Muscle layer of duodenum (tissue), 2 donors: Measurements from ENCODE around the gene KAT7.
A peak's percentile ranks its signal among the peaks of the same experiment; 100 is the strongest.

Experiments
- H3K27ac ChIP-seq: one replicate; pipeline ENCODE4 v1.7.0; 2013; ENCODE audit warnings: mild to moderate bottlenecking, low read length
- H3K27me3 ChIP-seq: one replicate; pipeline ENCODE4 v1.7.0; 2013; ENCODE audit warnings: low read depth, mild to moderate bottlenecking, control low read depth, low read length
- H3K36me3 ChIP-seq, 2 donors: one replicate each; pipeline ENCODE4 v1.7.0; 2013; ENCODE audit warnings: low read length in 2 of 2, control low read depth in 1 of 2, mild to moderate bottlenecking in 1 of 2; ENCODE audit not compliant: insufficient read depth in 2 of 2, control insufficient read depth in 1 of 2
- H3K4me1 ChIP-seq, 2 donors: one replicate each; pipeline ENCODE4 v1.7.0; 2013; ENCODE audit warnings: low read length in 2 of 2, mild to moderate bottlenecking in 2 of 2, control low read depth in 1 of 2, moderate library complexity in 1 of 2; ENCODE audit not compliant: insufficient read depth in 2 of 2, control insufficient read depth in 1 of 2
- H3K4me3 ChIP-seq, 2 donors: one replicate each; pipeline ENCODE4 v1.7.0; 2013; ENCODE audit warnings: low read length in 2 of 2, low read depth in 1 of 2, mild to moderate bottlenecking in 1 of 2
- H3K9me3 ChIP-seq, 2 donors: one replicate each; pipeline ENCODE4 v1.7.0; 2013; ENCODE audit warnings: low read length in 2 of 2, control low read depth in 1 of 2, mild to moderate bottlenecking in 1 of 2; ENCODE audit not compliant: control insufficient read depth in 1 of 2
- donor health status: healthy.

KAT7 gene

DNA sequence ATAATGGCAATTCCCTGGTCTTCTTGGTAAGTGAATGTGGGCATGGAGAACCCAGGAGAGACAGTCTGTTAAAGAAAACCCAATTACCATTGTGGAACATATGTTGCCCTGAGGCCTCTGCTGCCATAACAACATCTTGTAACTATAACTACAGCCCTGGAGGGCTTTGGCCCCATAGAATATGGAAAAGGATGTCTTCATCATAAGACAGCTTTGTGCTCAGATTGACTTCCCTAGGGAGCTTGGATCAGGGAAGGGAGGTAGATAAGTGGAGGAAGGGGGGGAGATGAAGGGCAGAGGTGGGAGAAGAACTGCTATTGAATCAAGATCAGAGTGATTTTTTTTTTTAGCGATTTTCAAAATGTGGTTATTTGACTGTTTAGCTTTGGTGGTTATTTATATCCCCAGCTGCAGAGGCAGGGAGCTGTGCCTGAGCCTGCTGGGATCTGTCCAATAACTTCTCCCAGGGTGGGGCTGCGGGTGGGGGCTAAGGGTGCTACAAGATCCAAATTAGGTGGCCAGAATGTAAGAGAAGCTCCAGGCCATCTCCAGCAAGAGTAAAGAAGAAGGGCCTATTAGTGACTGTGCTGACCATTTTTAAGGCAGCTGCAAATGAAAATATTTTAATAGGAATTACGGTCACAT, 5.3 kb upstream of the KAT7 start:
- no peak overlapping the region for H3K4me3 ChIP-seq
- no peaks in the 10 kb centered on the region for H3K27me3 ChIP-seq
- no peaks in the 10 kb centered on the region for H3K9me3 ChIP-seq
- H3K36me3 ChIP-seq = no peaks in the 10 kb centered on the region
- H3K27ac ChIP-seq = peak overlapping the region; percentile 33
- peaks cover 10 to 40% of the 10 kb centered on the region in 2 donors for H3K4me1 ChIP-seq

DNA sequence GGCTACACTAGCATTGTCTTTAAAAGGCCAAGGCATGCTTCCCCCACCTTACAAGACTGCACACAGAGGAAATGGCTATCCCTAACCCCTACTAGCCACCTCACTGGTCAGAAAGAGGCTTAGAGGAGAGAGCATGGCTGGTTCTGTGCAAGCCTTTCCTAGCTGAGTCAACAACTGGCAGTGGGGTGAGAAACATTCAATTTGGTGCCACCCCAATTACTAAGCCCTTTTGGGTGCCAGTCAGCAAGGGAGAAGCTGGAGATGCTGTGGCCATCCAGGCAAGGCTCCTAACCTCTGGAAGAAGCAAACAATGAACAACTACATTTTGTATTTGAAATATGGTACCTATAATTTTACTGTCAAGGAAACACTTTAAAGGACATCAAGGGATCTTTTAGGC, 4.7 kb upstream of the KAT7 start:
- Histone ChIP-seq H3K4me1 (peaks cover 10 to 40% of the 10 kb centered on the region in 2 donors), H3K36me3 (peaks cover 0 to 4% of the 10 kb centered on the region in 2 donors), H3K27me3 (no peaks in the 10 kb centered on the region), H3K9me3 (no peaks in the 10 kb centered on the region), H3K27ac (peak overlapping the region; percentile 33), H3K4me3 (no peak overlapping the region)

DNA sequence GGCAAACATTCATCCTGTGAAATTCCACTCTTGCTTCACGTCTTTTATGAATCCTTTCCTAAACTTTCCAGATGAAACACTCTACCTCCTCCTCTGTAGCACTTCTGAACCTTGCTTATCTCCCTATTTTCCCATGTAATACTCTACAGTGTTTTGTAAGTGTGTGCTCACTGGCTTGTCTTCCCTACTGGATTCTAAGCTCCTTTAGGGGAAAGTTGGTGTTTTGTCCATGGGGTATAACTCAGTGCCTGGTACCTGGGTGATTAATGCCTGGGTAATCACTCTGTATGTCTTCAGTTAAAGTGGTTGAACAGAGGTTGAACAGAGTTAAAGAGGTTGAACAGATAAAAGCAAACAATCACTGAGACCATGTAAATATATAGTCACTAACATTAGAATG, 3.8 kb upstream of the KAT7 start:
- Histone ChIP-seq H3K36me3 (peaks cover 0 to 4% of the 10 kb centered on the region in 2 donors), H3K9me3 (no peaks in the 10 kb centered on the region), H3K4me3 (no peak overlapping the region), H3K27me3 (no peaks in the 10 kb centered on the region), H3K4me1 (peaks cover 13 to 40% of the 10 kb centered on the region in 2 donors), H3K27ac (no peak overlapping the region)

DNA sequence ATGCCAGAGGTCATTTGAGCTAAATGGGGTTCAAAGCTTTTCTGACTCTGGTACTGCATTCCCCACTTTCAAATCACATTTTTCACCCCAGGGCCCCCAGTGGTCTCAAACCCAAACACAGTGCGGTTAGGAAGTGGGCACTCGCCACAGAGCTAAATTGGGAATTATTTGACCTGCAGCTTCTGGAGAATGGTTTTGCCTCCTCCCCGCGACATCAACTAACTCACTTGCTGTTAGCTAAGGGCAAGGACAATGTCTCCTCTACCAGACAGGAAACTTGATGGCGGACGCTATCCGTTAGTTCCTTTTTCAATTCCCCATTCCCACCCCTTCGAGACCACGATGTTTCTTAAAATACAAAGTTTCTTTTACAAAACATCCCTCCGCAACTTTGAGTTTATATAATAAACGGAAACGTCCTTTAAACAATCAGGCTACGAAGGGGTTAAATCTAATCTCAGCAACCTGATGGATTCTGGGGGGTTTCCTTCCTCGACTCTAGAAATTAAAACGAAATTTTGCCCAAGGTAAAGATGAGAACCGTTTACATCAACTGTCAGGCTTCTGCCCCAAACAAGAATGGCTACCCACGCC, 500 bp upstream of the KAT7 start:
- Histone ChIP-seq H3K27ac (peak overlapping the region; percentile 98), H3K4me3 (peak overlapping the region; percentile 87 to 94), H3K4me1 (peaks cover 14 to 63% of the 10 kb centered on the region in 2 donors), H3K9me3 (no peaks in the 10 kb centered on the region), H3K27me3 (no peaks in the 10 kb centered on the region), H3K36me3 (peaks cover 6 to 17% of the 10 kb centered on the region in 2 donors)

DNA sequence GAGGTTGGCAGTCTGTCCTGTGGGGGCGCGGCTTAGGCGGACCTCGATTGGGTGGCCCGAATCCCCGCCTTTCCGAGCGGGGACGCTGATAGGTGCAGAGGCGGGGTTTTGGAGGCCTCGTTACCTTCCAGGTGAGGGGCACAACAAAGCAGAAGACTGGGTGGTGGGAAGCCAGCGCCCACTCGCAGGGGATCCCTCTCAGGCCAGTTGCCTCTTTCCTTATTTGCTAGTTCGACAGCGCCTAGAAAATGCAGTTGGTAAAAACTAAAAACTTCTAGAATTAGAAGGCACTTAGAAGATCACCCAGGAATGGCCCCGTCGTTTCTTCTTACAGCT, 730 bp downstream of the KAT7 start:
- Histone ChIP-seq H3K4me3 (peak overlapping the region; percentile 71 to 87), H3K36me3 (peaks cover 10 to 25% of the 10 kb centered on the region in 2 donors), H3K27ac (no peak overlapping the region), H3K27me3 (no peaks in the 10 kb centered on the region), H3K9me3 (no peaks in the 10 kb centered on the region), H3K4me1 (peaks cover 7 to 61% of the 10 kb centered on the region in 2 donors)

DNA sequence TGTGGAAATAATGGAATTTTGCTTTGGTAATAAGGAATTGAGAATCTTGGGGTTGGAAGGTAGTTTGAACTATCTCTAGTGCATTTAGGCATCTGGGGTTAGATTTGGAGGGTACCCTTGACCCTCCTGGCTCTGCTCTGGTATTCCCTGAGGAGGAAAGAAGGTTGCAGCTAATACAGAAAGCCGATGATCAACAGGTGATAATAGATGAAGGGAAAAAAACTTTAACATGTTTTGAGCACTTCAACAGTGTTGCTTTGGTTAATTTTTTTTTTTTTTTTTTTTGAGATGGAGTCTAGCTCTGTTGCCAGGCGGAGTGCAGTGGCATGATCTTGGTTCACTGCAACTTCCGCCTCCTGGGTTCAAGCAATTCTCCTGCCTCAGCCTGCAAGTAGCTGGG, 4.8 kb downstream of the KAT7 start:
- H3K36me3 ChIP-seq = peaks cover 37 to 43% of the 10 kb centered on the region in 2 donors
- no peaks in the 10 kb centered on the region for H3K9me3 ChIP-seq
- no peak overlapping the region for H3K4me3 ChIP-seq
- peaks cover 9 to 60% of the 10 kb centered on the region in 2 donors for H3K4me1 ChIP-seq
- no peak overlapping the region for H3K27ac ChIP-seq
- no peaks in the 10 kb centered on the region for H3K27me3 ChIP-seq

DNA sequence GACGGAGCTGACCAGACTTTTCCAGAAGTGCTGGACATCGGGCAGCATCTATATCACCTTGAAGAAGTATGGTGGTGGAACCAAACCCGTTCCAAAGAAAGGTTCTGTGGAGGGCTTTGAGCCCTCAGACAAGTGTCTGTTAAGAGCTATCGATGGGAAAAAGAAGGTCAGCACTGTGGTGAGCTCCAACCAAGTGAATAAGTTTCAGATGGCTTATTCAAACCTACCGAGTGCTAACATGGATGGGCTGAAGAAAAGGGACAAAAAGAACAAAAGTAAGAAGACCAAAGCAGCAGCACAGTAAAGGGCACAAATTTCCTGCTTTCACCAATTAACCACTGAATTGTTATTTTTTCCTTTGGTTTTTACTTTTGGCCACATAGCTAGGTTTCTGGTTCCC, 6.9 kb downstream of the KAT7 start:
- Histone ChIP-seq H3K27ac (no peak overlapping the region), H3K9me3 (no peaks in the 10 kb centered on the region), H3K36me3 (peaks cover 51 to 54% of the 10 kb centered on the region in 2 donors), H3K4me1 (peaks cover 4 to 48% of the 10 kb centered on the region in 2 donors), H3K4me3 (no peak overlapping the region), H3K27me3 (no peaks in the 10 kb centered on the region)

DNA sequence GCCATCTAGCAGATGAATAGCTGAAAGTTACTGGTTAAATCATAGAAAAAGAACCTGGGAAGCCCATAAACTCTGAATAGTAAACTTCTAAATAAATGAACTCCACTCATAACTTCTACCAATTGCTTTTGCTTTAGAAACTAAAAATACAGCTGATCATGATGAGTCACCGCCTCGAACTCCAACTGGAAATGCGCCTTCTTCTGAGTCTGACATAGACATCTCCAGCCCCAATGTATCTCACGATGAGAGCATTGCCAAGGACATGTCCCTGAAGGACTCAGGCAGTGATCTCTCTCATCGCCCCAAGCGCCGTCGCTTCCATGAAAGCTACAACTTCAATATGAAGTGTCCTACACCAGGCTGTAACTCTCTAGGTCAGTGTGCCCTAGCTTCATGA, 9.7 kb downstream of the KAT7 start:
- Histone ChIP-seq H3K27ac (no peak overlapping the region), H3K4me1 (peaks cover 4 to 20% of the 10 kb centered on the region in 2 donors), H3K27me3 (no peaks in the 10 kb centered on the region), H3K4me3 (no peak overlapping the region), H3K36me3 (peaks cover 47 to 52% of the 10 kb centered on the region in 2 donors), H3K9me3 (no peaks in the 10 kb centered on the region)

DNA sequence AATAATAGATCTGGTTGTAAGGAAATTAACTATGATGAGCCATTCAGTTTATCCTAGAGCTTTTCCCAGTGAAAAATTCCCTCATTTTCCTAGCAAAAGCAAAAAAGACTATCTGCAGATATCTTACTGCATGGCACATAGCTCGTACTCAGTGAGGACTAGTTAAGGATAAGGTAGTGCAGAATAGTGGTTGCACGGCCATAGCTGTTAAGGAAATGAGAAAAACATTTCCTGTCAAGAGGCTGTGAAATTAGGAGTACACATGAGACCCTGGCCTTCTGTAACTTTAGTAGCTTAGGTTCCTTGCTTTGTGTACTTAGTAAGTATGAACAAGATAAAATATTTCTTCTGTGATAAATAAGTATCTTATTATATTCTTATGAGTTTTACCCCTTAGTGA, 10.3 kb downstream of the KAT7 start:
- Histone ChIP-seq H3K27me3 (no peaks in the 10 kb centered on the region), H3K36me3 (peaks cover 47 to 48% of the 10 kb centered on the region in 2 donors), H3K9me3 (no peaks in the 10 kb centered on the region), H3K4me3 (no peak overlapping the region), H3K27ac (no peak overlapping the region), H3K4me1 (peaks cover 4 to 14% of the 10 kb centered on the region in 2 donors)

DNA sequence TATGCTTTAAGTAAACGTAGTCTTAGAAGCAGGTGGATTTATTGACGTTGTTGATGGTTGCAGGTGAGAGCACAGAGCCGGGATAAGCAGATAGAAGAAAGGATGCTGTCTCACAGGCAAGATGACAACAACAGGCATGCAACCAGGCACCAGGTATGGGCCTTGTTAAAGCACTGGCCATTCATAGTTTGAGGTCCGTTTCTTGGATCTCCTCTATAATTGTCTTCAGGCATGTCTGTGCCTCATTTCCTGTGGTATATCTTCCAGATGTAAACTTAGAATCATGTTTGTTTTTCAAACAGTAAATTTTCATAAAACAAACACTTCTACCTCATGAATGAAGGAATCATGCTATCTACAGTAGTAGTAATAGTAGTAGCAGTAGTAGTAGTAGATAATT, 20.6 kb downstream of the KAT7 start:
- Histone ChIP-seq H3K4me3 (no peak overlapping the region), H3K27ac (no peak overlapping the region), H3K9me3 (no peaks in the 10 kb centered on the region), H3K27me3 (no peaks in the 10 kb centered on the region), H3K4me1 (no peaks in the 10 kb centered on the region), H3K36me3 (peaks cover 54 to 59% of the 10 kb centered on the region in 2 donors)

DNA sequence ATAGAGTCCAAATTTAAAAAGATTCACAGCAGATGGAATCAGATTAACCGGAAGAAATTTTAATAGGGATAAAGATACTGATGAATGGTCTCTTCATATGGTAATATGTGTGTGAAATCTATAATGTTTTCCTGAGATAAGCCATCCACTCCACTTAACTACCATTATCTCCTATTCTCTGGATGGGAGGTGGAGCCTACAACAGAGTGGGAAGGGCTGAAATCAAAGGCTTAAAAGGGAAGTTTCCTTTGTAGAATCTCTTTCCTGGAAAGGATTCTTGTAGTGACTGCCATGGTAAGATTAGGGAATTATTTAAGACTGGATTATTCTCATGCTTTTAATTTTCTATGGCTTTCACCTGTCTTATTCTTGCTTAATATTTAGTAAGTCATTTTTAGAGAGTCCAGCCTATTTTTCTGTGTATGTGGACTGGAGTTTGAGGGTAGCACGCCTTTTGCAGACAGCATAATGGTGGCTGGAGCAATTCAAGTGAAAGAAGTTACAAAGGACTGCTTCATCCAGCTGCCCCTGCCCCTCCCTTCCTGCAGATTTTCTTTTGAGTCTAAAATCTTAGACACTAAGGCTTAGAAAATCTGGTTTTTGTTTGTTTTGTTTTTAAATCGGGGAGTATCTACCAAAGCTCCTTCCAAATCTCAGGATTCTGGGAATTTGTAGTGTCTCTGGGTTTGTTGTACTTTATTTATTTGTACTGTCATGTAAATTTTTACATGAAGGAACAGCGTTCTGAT, 26.5 kb downstream of the KAT7 start:
- H3K27ac ChIP-seq = peak overlapping the region; percentile 5
- H3K27me3 ChIP-seq = no peaks in the 10 kb centered on the region
- H3K4me1 ChIP-seq = peaks cover 0 to 24% of the 10 kb centered on the region in 2 donors
- peaks cover 41 to 47% of the 10 kb centered on the region in 2 donors for H3K36me3 ChIP-seq
- H3K4me3 ChIP-seq = no peak overlapping the region
- H3K9me3 ChIP-seq = no peaks in the 10 kb centered on the region
